ENCODE data around the gene MED15. TPM values are rescaled to one million over a fixed set of nuclear protein-coding genes. Genes with fewer than 3 reads are reported as not detected.

MED15 gene
- total RNA-seq, 1 donor from 2014 or later = 105 TPM

DNA sequence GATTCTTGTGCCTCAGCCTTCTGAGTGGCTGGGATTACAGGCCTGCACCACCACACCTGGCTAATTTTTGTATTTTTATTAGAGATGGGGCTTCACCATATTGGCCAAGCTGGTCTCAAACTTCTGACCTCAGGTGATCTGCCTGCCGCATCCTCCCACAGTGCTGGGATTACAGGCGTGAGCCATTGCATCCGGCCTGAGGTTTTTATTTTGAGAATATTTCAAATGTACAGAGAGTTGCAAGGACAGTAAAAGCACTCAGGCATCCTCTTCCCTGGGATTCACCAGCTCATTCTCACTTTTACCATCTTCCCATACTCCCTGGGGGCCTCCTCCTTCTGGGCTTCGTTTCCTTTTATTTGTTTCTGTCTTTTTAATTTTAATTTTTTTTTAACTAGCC lies 12.1 kb downstream of the MED15 start:
- no peak for TF ChIP-seq CTCF (IDR thresholded peaks at IDR 0.05)
- Histone ChIP-seq H3K4me1 (peaks cover 50% of the 10 kb centered on the region), H3K9me3 (no peaks in the 10 kb centered on the region), H3K27me3 (ENCODE audit: low read depth) (no peaks in the 10 kb centered on the region), H3K36me3 (peaks cover 36% of the 10 kb centered on the region), H3K27ac (no peak overlapping the region), H3K4me3 (no peak overlapping the region)
- intact Hi-C loops (cut with DNase I) = no loop called here
- DNase-seq (no peak), ATAC-seq (no peak)

DNA sequence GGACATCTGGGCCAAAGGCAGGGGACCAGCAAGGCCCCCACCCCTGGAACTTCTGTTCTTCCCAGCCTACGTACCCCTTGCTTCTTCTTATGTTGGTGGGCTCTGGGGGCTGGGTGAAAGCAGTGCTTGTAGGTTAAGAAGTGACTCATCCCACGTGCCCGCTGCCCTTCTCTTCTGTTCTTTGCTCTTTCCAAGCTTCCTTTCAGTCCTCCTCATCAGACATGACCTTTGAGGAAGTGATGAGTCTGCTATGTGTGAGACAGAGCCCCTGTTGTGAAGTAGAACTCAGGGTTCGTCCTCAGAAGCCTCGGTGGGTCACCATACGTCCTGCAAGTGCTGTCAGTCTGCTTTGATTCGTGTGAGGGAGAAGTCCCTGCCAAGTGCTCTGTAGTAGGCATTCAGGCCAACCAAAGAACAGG lies 12.7 kb downstream of the MED15 start:
- no peak for TF ChIP-seq CTCF (IDR thresholded peaks at IDR 0.05)
- intact Hi-C loops (cut with DNase I) = no loop called here
- no peak overlapping the region for H3K4me3 ChIP-seq
- H3K27me3 ChIP-seq (ENCODE audit: low read depth) = no peaks in the 10 kb centered on the region
- no peaks in the 10 kb centered on the region for H3K9me3 ChIP-seq
- ATAC-seq (peak in 1 of 2 donors; percentile 18), DNase-seq (peak; percentile 22)
- peaks cover 32% of the 10 kb centered on the region for H3K36me3 ChIP-seq
- no peak overlapping the region for H3K27ac ChIP-seq
- H3K4me1 ChIP-seq = peaks cover 46% of the 10 kb centered on the region

DNA sequence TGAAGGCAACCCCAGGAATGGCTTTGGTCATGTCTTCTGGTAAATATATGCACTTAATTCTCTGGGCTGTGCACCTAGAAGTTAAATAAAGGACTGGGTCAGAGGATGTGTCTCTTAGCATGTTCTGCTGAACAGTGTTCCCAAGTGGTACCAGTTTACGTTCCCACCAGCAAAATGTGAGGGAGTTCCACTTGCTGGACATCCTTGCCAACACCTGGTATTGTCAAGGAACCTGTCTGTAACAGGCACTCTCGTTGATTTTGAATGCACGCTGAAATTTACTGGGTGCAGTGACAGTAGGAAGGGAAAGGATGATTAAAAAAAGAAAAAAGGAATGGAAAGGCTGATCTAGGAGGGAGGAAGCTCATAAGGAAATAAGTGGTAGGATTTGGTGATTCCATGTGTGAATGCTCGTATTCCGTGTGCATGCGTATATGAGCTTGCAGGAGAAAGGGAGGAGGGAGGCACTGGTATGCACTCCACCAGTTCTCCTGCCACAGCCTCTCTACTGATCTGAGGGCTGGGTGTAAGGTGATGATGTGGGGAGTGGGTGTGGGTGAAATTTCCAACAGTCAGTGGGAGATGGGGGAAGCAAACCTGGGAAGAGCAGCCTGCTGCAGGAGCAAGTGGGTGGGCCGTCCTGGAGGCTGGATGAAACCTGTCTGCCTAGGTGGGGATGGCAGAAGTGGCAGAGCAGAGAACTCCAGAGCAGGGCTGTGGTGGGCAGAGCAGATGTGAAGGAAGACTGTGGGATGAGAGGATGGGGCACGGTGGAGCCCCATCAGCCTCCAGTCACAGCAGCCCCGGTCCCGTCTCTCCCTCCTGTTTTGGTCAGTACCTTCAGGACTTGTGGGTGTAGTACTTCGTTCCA lies 15.0 kb downstream of the MED15 start:
- Histone ChIP-seq H3K27me3 (ENCODE audit: low read depth) (no peaks in the 10 kb centered on the region), H3K36me3 (peaks cover 41% of the 10 kb centered on the region), H3K4me1 (peaks cover 40% of the 10 kb centered on the region), H3K9me3 (no peaks in the 10 kb centered on the region), H3K27ac (no peak overlapping the region), H3K4me3 (no peak overlapping the region)
- ATAC-seq (no peak), DNase-seq (peak; percentile 6)
- intact Hi-C loops (cut with DNase I) = no loop called here
- no peak for TF ChIP-seq CTCF (IDR thresholded peaks at IDR 0.05)

- no peak for TF ChIP-seq CTCF (IDR thresholded peaks at IDR 0.05)
- no peaks in the 10 kb centered on the region for H3K27me3 ChIP-seq (ENCODE audit: low read depth)
- peaks cover 51% of the 10 kb centered on the region for H3K36me3 ChIP-seq
- peak; percentile 14 for DNase-seq
- no peak overlapping the region for H3K27ac ChIP-seq
- peak in 1 of 2 donors; percentile 43 for ATAC-seq
- no peaks in the 10 kb centered on the region for H3K9me3 ChIP-seq
- intact Hi-C loops (cut with DNase I) = no loop called here
- H3K4me1 ChIP-seq = peaks cover 35% of the 10 kb centered on the region
- H3K4me3 ChIP-seq = no peak overlapping the region
Measured at GRCh38 chr22:20523086-20523983, 15.9 kb downstream of the MED15 start.

DNA sequence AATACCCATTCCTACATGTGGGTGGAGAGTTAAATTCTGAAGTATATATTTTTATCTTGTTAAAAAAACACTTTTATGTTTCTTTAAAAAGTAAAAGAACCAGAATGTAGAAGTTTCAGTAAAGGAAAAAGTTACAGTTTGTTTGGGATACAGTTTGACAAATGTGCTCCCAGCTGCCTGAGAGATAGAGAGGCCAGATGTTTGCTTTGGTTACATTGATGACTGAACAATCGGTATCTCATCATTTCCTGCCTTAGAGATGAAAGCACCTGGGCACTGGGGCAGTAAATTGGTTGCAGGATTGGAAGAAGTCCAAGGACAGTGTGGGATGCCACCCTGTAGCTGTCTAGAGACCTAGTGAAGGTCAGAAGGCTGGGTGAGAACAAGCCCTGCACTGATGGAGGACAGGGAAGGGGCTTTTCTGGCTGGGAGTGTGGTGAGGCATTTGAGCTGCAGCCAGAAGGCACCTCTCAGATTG lies 16.6 kb downstream of the MED15 start:
- ATAC-seq (no peak), DNase-seq (no peak)
- Histone ChIP-seq H3K36me3 (peaks cover 53% of the 10 kb centered on the region), H3K27ac (no peak overlapping the region), H3K27me3 (ENCODE audit: low read depth) (no peaks in the 10 kb centered on the region), H3K4me3 (no peak overlapping the region), H3K9me3 (no peaks in the 10 kb centered on the region), H3K4me1 (peaks cover 35% of the 10 kb centered on the region)
- intact Hi-C loops (cut with DNase I) = no loop called here
- TF ChIP-seq CTCF (IDR thresholded peaks at IDR 0.05) = no peak
